HG02840 (cell line): ENCODE results near the gene PLCB4.

Experiments used
- ATAC-seq: cut with Tn5 transposase; IDR thresholded peaks from one replicate; pipeline ENCODE4 v1.9.1; 2021; ENCODE audit warnings: mild to moderate bottlenecking, moderate library complexity, moderate number of reproducible peaks; ENCODE audit not compliant: unreplicated experiment, low FRiP score

The PLCB4 gene

GRCh38 chr20:9163995-9164394 lies 95.1 kb downstream of the PLCB4 start:
- ATAC-seq, result no peak

GRCh38 chr20:9165261-9165660 lies 96.4 kb downstream of the PLCB4 start:
- no peak for ATAC-seq

DNA sequence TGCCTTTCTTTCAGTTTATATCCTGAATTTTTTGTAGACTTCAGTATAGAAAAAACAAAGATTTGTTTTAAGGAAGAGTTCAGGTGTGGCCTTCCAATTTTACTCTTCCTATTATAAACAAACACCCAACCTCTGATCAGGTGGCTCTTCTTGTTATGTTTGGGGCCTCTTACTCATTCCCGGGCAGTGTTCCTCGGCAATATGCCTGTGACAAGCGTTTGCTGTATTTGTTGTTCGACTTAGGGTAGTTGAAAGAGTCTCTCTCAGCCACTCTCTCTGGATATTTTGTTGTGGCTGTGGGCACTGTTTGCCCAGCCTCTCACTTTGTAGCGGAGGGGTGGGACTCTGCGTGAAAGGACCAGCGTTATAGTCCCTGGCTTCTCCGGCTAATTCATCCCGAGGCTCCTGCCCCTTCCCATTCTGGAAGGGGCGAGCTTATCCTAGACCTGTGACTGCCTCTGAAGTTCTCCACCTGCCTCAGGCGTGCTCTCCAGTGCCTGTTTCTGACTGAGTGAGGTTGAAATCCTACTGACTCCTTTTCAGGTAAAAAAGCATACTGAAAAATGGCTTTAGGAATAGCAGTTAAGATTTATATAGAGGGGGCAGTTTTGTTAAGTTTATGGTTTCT lies 97.4 kb downstream of the PLCB4 start:
- no peak for ATAC-seq

DNA sequence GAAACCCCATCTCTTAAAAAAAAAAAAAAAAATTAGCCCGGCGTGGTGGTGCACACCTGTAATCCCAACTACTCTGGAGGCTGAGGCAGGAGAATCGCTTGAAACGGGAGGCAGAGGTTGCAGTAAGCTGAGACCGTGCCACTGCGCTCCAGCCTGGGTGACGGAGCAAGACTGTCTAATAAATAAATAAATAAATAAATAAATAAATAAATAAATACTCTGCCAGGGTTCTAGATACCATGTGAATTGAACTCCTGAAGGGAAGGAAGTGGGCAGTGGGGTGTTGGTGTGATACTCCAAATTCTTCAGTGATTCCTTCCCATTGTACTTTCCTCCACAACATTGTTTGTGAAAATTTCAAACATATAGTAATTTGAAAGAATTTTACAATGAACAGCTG lies 100.5 kb downstream of the PLCB4 start:
- no peak for ATAC-seq

DNA sequence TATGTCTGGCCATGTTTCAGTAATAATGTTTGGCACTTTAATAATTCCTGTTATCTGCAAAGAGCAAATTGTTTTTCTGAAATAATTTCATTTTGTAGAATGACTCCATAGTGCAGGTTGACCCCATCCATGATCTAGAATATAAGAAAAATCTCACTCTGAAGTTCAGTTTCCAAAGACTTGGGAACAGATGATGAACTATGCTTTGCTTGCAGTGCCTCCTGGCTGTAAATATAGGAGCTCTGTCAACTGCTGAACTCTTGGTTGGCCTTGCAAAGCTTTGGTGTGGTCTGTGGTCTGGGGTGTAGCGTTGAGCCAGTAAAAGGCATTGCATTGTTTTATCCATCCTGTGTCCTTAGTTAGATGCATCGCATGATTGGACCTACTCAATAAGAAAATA lies 104.0 kb downstream of the PLCB4 start:
- ATAC-seq, result no peak

GRCh38 chr20:9177278-9177677 lies 108.4 kb downstream of the PLCB4 start:
- no peak for ATAC-seq

GRCh38 chr20:9179193-9179802 lies 110.4 kb downstream of the PLCB4 start:
- no peak for ATAC-seq

DNA sequence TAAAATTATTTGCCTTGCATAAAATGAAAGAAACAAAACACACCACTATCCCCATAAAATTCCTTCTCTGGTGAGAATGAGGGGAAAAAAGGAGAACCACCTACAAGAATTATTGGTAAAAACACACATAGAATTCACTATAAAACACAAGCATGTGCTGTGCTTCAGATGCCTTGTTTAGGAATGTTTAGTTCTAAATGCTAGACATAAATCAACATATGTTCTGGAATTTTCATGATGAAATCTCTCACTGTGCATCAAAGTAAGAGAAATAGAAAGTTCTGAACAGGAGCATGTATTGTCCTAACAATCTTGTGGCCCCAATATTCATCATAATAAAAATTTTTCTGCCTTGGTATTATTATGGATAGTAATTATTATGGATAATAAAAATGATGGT lies 111.0 kb downstream of the PLCB4 start:
- no peak for ATAC-seq

DNA sequence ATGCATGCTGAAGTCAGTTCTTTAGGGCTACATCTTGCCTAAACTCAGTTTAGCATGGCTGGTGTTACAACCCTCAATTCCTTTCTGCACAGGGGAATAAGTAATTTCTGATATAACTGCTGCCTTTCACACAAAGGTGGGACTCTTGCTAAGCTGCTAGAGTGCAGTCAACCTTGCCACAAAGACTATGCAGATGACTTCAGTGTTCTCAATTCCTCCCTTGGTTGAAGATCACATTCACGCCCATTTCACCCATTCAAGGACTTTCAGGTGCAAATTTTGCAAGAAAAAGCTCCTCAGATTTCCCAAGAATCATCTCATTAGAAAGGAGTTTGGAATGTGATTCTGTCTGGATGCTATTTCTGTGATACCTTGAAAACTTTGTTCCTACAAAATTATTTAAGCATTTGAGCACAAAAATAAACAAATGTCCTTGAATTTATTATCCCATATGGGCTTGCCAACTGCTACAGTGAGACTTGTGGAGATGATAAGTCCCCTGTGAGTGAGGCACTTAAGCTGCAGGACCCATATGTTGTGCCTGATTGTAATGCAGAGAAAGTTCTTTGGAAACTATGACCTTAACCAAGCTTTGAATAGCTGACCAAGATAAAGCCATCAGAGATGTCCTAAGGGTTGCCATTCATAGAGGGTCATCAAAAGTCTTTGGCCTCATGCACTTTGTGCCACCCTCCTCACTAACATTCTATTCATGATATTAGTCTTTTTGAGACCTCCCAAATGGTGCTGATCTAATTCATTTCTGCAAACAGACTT lies 111.8 kb downstream of the PLCB4 start:
- ATAC-seq, result no peak

- no peak for ATAC-seq
These were observed 116.6 kb downstream of the PLCB4 start for GRCh38 chr20:9185511-9185910.

DNA sequence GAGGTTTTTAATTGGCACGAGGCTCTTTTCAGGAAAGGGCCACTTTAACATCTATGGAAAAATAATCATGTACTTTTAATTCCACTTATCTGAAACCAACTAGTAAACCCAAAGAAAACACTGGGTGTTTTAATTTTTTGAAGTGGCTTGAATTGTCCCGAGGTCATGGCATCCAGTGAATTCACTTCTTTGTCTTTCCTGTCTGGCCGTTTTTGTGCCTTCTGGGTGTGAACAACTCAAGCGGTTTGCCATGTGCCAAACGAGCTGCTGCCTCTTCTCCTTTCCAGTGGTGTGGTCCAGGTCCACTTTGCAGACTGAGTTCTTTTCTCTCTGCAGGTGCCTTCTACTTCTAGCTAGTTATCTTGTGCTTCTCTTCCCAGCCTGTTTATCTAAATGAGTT lies 117.5 kb downstream of the PLCB4 start:
- ATAC-seq, result no peak

- no peak for ATAC-seq
These were observed 126.1 kb downstream of the PLCB4 start for GRCh38 chr20:9195031-9195430.

DNA sequence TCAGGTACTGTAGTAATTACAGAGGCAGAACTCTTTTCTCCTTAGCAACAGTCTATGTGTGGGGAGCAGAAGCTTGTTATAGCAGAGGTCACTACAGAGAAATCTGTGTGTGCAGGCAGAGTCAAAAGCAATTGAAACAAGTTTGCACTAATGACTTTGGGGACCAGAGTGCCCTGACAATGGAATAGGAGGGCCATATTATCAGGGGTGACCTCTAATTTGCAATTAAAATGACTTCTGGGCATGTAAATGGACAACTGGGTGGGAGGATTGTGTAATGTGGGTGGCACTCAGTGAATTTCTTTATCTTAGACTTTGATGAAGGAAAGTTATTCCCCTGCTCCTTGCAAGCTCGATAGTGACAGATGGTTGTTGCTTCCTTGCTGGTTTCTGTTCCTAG lies 127.2 kb downstream of the PLCB4 start:
- ATAC-seq, result no peak

DNA sequence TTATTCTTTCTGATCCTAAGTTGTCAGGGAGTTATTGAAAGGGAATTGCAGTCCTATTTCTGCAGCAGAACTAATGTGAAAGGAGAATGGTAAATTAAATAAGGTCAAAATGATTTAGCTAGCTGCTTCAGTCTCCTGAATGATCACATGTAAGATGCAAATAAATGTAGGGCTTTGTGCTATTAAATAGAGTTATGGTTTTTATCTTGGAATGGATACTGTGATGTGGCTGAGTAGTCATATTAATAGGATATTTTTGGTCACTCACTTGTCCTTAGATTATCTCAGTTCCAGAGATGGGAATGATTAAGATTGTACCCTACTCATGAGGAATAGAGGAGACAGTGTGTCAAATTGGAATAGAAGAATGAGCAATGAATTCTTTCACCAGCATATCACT lies 129.6 kb downstream of the PLCB4 start:
- ATAC-seq, result no peak

- no peak for ATAC-seq
These were observed 131.3 kb downstream of the PLCB4 start for GRCh38 chr20:9200196-9200595.

GRCh38 chr20:9200620-9201019 lies 131.7 kb downstream of the PLCB4 start:
- no peak for ATAC-seq

GRCh38 chr20:9202420-9203080 lies 133.7 kb downstream of the PLCB4 start:
- no peak for ATAC-seq

GRCh38 chr20:9203081-9203447 lies 134.2 kb downstream of the PLCB4 start:
- ATAC-seq, result no peak

GRCh38 chr20:9204979-9205378 lies 136.1 kb downstream of the PLCB4 start:
- ATAC-seq, result no peak

- ATAC-seq, result no peak
These were observed 137.6 kb downstream of the PLCB4 start for GRCh38 chr20:9206486-9206885.

DNA sequence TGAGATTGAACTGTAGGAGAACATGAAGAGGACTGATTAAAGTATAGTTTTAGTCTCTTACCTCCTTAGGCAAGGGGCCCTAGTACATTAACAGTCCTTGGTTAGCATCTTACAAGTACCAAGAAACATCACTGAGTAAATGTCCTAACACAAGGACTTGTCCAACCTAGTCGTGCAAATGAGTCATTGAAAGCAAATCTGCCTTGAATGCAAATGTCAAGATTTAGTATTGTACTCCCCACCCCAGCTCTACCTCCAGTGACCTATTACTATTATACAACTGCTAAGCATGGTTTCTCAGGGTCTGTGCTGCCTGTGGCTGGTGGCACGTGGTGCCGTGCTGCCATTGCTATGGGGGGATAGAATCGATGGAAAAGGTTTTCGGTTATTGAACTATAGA lies 138.4 kb downstream of the PLCB4 start:
- no peak for ATAC-seq
